ENCODE data around the gene PPFIBP2.

The PPFIBP2 gene

DNA sequence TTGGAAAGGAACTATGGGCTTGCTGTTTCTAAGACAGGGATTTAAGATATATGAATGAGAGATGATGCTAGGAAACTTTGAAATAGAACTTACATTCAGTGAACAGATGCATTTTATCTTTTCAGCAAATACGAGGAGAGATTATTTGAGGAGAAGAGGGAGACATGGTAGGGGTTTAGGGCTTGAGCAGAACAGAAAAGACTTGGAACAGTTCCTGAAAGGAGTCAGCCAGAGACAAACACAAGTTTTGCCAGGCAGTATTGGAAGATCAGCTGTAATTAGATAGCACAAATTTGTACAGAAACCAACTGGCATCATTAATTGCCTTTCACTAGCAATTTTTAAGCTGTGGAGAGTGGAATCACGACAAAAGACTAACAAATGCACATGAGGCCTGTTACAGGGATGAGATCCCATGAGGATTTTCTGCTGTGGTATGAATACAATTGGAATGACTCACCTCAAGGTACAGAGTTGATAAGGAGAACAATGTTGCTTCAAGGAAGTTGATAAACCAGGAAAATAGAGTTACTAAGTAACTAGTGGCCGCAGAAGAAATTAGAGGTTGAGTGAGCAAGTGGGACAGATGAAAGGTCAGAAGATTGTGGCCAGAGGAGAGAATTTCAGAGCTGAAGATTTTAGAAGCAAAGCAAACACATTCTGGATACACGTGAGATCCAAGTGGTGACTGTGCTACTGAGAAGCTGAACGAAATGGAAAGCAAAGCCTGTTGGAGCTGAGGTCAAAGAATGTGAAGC is 91.6 kb downstream of the PPFIBP2 start:
- no peak for DNase-seq

DNA sequence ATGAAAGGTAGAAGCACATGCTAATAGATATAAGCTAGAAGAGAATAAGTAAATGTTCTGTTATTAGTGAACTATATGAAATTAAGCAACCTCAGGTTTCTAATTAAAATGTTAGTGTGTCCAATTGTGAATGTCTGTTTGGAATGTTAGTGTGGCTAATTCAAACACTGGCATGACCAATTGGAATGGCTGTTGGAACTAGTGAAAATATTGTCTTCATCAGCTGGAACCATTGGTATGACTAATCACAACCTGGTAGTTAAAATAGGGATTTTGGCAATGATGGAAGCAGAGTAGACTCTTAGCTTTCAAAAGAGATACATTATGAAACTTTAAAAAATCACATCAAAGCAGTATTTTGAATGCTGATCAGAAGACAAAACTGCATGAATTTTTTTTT is 92.7 kb downstream of the PPFIBP2 start:
- no peak for DNase-seq

DNA sequence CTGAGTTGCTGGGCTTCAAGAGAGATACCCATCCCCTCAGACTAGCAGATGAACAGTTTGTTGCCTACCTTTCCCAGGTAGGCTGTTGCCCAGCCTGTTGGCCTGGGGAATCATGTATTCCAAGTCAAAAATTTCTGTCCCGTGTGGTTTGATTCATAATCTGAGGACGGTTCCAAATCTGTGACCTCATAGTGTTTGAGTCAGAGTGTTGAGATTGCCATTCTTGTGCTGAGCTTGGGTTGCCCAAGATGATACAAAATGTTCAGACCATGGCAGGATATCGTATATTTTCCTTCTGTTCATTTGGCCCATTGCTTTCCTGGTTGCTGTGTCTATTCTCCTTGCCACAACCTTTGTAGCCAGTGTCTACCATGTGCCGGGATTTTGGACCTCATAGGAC is 95.2 kb downstream of the PPFIBP2 start:
- DNase-seq: no peak

DNA sequence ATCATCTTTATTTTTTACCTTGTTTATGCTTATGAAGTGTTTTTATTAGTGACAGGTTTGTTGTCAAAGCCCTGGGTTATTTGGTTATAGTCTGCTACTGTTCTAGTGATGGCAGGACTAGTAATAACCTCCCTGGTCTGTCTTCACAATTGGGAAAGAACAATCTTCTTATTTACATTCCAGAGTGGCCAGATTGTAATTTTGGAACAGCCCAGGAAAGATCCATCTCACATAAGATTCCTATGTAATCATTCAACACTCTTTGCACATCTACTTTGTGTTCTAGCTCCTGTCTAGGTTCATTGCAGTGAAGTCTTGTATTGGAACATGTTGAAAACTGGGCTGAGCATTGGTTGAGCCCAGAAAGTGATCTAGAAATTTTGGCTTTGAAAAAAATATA is 95.7 kb downstream of the PPFIBP2 start:
- DNase-seq: no peak

DNA sequence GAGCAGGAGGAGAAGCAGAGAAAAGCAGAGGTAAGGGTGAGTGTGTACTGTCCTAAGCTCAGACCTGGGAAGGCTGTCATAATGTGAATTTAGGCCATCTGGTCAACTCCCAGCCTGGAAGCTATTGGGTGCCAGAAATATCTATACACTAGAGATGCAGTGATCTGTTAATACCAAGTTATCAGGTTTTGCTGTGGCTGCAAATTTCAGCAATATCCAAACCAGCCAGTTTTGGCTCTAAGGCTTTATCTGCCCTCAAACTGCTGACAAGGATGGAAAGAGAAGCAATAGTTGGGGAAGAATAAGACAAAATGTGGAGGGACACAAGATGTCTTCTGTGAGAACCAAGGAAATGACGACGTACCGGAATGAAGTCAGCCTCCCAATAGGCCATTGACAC is 96.6 kb downstream of the PPFIBP2 start:
- no peak for DNase-seq

DNA sequence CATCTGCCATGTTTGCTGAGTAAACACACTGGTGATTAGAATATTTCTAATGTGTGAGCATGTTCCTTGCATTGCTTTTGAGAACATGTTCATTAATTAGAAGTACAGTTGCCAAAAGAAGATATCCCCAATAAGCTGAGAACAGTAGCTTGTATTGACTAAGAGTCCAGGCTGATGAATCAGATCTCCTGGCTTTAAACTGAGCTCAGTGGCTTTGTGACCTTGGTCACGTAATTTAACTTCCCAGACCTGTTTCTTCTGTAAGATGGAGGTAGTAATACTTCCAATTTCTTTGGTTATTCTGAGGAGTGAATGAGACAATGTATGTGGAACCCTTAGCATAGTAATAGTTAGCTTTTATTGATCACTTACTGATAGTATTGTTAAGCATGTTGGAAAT is 97.6 kb downstream of the PPFIBP2 start:
- DNase-seq: no peak

DNA sequence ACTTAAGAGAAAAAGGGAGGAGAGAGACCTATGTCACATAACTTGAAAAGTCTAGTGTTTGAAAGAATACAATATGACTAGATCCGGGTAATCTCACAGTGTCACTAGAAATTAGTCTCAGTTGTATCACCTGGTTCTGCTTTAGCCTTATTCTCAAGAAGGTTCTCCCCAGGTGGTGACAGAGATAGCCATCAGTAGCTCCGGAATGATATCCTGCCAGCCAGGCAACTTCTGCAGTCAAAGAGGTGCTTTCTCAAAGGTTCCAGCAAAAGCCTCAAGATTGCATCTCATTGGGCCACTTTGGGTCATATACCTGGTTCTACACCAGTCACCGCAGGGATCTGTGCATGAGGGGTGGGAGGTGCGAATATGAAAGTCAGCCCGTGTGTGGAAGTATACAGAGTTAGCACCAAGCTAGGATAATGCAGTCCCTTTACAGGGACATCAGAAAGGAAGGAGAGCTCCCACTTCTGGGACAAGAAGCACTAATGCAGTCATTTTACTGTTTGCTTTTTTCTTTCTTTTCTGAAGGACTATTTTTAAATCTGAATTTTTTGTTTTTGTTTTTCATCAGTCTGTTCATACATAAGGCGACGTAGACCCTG is 98.4 kb downstream of the PPFIBP2 start:
- DNase-seq: no peak

DNA sequence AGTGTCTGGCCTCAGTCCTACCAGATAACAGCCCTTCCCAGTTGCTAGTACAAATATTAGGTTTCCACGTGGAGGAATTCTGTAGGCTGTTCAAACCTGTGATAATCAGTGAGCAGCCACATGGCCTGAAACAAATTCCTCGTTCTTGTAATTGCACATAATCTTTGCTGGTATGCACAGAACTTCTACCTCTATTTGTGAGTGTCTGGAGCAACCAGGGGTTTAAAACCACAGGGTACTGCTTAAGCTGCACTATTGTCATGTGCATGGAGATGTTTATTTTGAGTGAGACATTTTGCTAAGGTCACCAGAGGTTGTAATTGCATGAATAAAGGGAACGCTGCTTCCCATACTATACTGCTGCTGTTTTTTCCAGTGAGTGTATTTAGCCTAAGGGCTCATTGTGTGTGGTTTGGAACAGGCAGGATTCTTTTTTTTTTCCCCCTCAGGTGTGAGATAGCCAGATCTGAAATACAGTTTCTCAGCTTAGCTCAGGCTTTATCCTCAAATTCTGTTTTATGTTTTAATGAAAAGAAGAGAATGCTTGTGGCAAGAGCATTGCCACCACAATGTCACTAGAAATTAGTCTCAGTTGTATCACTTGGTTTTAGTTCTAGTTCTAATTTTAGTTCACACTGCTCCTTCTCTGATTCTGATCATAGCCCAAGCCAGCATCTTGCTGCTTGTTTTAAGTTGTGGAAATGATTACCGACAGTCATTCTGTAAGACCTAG is 99.0 kb downstream of the PPFIBP2 start:
- DNase-seq: peak in 2 of 3 experiments; percentile 3 to 52

DNA sequence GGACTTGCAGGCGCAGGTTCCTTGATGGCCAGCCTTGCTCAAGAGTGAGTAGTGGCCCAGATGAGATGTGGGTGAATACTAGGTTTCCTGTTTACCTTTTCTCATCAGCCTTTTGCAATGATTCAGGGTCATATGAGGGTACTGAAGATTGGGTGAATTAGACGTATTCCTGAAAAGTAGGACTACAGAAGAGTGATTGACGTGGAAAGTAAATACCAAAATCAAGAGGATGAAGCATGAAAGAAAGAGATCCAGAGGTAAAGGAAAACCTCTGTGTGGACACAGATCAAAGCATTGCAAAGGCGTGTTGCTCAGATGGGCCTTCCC is 99.6 kb downstream of the PPFIBP2 start:
- DNase-seq: no peak

DNA sequence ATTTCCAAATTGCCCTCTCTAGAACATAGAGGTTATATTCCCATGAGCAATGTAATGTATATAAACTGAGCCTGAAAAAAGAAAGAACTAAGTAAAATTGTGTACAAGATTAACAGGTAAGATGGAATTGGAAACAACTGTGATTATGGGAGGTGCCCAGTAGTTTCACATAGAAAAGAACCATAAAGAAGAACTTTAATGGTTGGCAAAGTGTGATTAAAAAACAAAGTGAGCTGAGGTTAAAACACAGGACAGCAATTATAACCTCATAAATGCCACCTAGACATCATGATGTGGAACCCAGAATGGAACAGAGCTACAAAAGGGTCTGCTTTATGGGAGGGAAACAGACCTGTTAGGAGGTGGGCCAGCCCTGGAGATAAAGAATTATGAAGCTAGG is 100.9 kb downstream of the PPFIBP2 start:
- no peak for DNase-seq

DNA sequence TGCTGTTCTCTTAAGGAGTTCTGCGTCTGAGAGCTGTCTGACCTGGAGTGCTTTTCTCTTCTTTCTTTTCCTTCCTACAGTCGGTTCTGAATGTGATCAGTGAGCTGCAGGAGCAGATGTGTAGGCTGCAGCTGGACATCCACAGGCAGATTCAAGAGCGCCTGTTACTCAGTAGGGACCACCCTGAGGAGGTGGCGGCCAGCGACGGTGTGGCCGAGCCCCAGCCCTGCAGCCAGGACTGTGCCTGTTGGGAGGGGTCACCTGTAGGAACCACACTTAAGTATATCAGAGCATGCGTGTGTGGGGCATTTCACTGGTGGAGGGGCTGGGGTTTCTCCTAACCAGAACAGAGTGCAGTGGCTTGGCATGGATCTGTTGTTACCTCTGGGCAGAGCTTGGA is 103.2 kb downstream of the PPFIBP2 start:
- no peak for DNase-seq

DNA sequence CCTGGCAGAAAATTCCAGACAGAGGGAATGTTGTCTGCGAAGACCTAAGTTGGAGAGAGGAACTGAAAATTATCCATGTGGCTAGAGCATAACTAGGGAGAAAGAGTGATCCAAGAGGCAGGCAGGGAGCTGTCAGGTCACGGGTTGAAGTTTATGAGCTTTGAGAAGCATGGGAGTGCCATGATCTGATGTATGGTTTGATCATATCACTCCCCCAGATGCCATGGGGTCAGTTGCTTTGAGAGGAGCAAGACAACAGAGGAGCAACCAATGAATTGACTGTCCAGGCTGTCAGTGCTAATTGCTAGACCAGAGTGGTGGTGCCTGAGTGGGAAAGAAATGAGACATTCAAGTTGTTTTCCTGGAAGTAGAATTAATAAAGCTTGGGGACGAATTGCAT is 105.5 kb downstream of the PPFIBP2 start:
- no peak for DNase-seq

DNA sequence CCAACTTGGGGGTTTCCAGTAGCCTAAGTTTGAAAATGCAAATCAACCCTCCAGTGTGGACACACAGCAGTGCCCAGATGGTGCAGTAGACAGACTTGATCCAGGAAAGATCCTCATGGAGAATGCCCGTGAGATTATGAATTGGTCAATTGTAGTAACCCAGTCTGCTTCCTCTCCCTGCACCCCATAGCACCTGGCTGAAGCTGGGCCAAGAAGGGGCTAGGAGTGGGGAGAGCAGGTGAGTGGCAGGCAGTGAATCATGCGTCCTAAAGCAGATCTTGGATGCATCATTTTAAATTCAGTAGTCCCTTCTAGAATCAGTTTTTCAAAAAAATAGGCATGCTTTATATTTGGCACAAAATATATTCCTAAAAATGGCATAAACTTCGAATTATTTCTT is 107.3 kb downstream of the PPFIBP2 start:
- DNase-seq: no peak

DNA sequence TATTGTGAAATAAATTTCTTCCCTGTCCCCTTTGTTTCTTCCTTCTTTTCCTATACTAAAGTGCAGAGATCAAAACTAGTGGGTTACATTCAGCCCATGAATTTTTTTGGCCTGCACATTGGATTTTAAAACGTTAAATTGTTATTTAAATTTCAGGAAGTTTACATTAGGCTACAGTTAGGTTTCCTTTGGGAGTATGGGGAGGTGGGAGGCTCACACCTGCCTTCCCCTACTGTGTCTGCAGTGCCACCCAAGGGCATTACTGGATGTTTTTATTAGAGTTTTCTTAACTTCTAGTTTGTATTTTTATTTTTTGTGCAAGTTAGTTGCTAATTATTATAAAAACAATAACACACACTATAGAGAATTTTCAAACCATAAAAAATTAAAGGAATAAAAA is 107.8 kb downstream of the PPFIBP2 start:
- DNase-seq: no peak

DNA sequence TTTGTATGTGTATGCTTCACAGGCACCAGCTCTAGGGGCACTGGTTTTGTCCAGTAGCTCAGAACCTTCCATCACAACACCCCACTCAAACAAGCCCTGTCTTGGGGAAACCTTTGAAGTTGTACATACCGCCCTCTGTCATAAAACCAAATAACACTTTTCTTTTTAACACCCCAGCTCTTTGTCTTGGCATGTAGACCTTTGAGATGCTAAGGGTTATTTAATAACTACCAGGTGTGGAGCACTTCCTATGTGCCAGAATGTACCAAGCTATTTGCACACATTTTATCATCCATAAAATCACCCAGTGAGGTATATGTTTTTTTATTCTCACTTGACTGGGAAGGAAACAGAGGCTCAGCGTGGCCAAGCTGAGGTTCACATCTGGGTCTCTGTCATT is 108.9 kb downstream of the PPFIBP2 start:
- DNase-seq: no peak

DNA sequence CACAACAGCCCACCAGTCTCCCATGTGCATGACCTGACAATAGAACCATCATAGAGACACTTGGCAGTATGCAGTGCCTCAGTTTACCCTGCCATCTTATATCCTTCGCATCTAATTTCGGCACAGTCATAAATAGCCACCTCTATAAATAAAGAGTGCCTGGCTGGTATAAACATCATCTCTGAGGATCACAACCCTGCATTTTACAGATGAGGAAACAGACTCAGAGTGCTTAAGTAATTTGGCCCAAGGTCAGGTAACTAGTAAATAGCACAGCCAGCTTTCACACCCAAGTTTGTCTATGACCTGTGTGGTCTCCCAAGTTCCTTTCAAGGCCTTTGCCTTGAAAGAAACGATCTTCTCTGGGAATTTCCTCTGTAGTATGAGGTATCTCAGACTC is 114.9 kb downstream of the PPFIBP2 start:
- no peak for DNase-seq

DNA sequence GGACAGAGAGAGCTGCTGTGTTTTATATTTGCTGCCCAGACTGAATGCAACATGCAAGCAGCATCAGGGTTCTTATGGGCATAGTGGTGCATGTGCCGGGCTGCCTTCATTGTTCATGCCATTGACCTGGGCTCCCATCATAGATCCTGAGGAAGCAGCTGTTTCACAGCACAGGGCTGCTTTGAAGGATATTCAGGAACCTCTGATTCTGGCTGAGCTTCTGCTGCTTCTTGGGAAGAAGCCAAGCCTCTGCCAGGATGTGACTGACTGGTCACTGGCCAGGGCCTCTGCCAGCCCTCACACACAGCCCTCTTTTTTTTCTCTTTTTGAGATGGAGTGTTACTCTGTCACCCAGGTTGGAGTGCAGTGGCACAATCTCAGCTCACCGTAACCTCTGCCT is 116.2 kb downstream of the PPFIBP2 start:
- no peak for DNase-seq

DNA sequence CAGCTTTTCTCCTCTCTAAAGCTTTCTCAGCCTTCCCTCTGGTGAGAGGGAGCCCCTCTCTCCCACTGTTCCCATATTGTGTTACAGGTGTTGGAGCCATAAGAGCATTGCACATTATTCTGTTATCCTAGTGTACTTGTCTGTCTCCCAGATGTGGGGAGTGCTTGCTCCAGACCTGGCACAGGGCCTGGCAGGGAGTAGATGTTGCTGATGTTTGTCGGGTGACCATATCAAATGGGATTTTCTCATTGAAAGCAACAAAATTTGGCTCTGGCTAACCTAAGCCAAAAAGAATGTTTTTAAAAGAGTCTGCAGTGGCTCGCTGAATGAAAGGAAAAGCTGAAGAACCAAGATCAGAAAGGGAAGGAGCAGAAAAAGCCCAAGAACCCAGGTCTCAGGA is 118.4 kb downstream of the PPFIBP2 start:
- DNase-seq: no peak

DNA sequence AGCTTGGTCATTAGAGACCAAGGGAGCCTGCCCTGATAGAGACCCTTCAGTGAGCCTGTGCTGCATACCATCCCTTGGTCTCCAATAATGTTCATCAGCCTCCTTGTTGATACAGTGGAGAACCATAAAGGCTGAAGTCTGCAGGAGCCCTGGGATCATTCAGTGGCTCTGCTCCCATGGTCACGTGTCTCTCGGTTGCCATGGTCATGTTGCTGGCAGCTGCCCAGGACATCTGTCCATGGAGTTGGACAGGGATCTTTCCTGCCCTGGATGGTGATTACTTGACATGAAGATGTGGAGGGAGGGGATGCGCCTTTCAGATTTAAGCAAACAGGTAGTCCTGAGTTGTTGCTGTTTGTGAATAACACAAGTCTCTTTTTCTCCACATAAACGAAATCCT is 121.3 kb downstream of the PPFIBP2 start:
- DNase-seq: no peak

DNA sequence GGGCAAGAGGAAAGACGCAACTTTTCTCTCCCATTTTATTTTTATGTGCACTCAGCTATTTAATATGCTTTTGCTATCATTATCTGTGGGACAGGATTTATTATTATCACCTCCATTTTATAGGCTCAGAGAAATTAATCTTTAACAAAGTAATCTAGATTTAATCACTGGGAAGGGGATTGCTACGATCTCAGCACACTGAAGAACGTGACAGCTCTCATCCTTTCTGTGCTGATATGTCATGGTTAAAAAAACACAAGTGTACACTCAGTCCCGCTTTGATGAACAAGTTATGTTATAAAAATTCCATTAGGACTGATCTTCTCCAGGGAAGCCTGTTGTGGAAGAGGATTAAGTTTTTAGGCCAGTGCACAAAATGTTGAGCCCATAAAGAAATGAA is 121.9 kb downstream of the PPFIBP2 start:
- no peak for DNase-seq

DNA sequence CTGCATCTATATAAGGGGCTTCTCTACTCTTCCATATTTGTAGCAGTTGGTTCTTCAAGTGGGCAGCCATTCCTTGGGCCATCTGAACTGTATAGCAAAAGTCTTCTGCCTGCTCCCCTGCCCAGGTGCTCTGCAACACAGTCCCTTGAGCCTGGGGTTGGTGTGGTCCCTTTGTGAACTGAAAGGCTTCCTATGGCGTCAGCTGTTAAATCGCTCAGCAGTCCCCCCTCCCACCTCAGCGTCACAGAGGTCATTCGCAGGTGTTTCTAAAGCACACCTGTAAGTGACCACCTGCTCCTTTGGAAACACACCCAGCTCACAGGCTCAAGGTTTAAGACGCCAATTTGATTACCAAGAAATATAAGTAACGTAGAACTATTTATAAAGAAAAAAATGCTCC is 122.6 kb downstream of the PPFIBP2 start:
- DNase-seq: peak in 1 of 3 experiments; percentile 9

DNA sequence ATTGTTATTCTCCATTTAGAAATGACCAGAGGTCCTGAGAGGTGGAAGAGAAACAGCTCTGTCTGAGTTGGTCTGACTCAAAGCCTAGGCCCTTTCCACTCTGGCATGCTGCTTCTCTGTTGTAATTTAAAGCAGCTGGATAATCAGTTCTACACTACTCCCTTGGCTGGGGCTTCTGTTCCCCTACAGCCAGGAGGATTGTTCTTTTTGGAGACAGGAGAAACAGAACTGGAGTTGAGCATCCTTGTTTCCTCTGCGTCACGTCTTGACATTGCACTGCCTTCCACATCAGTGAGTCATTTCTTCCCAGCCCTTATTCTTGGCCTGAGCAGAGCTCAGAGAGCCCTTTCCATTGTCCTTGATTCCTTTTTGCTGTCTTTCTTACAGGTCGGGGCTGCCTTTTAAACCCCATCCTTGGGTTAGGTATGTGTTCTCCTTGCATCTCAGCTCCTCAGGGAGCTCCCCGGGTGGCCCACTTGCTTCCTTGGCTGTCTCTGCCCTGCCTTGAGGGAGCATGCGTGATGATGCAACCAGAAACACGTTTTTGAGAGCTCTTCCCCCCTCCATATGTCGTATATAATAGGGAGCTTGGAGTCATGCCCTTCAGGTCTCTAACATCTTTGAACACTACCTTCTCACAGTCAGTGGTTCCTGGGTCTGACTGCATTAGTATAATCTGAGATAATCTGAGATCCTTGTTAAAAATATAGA is 123.8 kb downstream of the PPFIBP2 start:
- no peak for DNase-seq

DNA sequence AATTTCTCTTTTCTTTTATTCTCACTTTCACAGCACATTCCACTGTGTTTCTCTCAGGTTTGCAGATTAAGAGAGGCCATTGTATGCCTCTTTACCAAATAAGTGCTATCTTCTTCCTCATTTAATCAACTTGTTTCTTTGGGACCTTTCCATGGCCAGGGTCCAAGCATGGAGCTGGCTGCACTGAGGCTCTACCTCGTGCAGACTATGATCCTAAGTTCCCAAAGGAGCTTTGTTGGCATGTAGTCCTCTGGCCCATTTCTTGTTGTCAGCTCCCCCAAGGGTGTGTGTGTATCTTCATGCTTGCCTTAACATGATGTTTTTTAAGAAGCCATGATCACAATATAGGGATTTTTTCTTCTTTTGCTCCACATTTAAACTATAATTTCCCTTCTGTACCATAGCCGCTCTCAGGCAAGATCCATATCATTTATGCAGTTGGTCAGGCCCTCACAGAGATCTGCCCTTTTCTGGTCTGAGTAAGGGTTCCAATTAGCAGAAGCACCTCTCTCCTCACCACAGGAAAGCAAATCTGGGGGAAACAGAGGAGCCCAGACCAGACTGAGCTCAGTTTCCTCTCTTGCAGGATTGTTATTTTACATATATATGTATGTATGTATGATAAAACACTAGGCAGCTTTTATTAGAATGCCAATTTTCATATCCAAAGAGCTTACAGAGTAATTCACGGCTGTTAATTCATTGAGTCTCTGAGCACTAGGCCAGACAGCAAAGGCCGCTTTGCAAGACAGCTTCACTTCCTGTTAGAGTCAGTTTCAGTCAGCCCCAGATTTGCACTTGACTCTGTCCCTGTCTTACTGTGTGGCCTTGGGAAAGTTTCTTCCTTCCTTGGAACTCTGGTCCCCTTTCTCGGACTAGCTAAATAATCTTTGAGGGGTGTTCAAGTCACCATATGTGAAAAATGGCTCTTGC is 125.2 kb downstream of the PPFIBP2 start:
- DNase-seq: no peak
